ENCODE measurements around the gene ITGB5.

Gene ITGB5

DNA sequence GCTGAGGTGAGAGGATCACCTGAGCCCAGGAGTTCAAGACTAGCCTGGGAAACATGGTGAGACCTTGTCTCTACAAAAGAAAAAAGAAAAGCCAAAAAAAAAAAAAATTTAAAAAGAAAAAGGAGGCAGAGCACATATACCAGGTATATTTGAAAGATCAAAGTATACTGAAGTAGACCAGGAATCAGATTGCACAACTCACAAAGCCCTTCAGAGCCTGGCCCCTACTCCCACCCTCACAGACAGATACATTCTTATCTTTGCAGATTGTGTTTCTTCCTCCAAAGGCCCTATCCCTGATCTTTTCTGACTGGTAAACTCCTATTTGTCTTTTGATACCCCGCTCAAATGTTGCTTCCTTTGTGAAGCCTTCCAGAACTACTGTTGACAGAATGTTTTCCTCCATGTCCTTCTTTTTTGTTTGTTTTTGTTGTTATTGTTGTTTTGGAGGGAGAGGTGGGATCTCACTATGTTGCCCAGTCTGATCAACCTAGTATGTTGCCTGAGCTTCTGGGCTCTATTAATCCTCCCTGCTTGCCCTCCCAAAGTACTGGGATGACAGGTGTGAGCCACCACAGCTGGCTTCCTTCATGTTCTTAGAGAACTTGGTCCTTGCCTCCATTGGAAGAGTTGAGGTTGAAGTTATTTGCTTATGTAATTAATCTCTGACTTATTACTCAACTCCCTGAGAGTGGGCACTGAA is 9.8 kb upstream of the ITGB5 start:
- TF ChIP-seq EGR1 (IDR thresholded peaks at IDR 0.05) (no peak), CREB1 (IDR thresholded peaks at IDR 0.05; ENCODE audit: low read depth) (no peak), TCF12 (IDR thresholded peaks at IDR 0.05; ENCODE audit: low read depth) (no peak), ZBTB7A (IDR thresholded peaks at IDR 0.05; ENCODE audit: low read depth) (no peak), TEAD4 (IDR thresholded peaks at IDR 0.05) (no peak), TAF1 (IDR thresholded peaks at IDR 0.05; ENCODE audit: low read depth) (no peak), FOXM1 (IDR thresholded peaks at IDR 0.05; ENCODE audit: borderline replicate concordance, low read depth) (no peak), YY1 (IDR thresholded peaks at IDR 0.05; ENCODE audit: low read depth) (no peak), EP300 (IDR thresholded peaks at IDR 0.05; ENCODE audit: borderline replicate concordance) (no peak), RAD21 (IDR thresholded peaks at IDR 0.05; ENCODE audit: low read depth) (no peak), NFIC (IDR thresholded peaks at IDR 0.05) (no peak)
- TF ChIP-seq, protein P1, sequence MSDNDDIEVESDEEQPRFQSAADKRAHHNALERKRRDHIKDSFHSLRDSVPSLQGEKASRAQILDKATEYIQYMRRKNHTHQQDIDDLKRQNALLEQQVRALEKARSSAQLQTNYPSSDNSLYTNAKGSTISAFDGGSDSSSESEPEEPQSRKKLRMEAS (IDR thresholded peaks at IDR 0.05) = no peak
- TF ChIP-seq, protein P2, sequence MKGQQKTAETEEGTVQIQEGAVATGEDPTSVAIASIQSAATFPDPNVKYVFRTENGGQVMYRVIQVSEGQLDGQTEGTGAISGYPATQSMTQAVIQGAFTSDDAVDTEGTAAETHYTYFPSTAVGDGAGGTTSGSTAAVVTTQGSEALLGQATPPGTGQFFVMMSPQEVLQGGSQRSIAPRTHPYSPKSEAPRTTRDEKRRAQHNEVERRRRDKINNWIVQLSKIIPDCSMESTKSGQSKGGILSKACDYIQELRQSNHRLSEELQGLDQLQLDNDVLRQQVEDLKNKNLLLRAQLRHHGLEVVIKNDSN (IDR thresholded peaks at IDR 0.05) = no peak

DNA sequence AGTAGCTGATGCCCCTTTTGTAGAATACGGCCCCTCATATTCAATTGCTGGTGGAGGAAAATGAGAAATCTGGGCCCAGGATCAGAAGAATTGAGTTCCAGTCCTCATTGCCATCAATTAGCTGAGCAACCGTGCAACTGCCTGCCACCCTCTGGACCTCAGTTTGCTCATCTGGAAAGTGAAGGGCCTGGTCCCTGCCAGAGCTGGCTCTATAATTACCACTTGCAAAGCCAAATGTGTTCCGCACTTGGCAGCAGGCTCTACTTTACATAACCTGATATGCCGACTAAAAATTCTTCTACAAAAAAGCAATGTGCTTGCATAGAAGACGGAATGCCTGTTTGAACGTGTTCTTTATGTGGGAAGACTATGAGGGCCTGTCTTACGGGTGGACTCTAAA is 8.6 kb upstream of the ITGB5 start:
- TF ChIP-seq TAF1 (IDR thresholded peaks at IDR 0.05; ENCODE audit: low read depth) = no peak
- TF ChIP-seq YY1 (IDR thresholded peaks at IDR 0.05; ENCODE audit: low read depth) = no peak
- TF ChIP-seq, protein P2 (IDR thresholded peaks at IDR 0.05) = no peak

DNA sequence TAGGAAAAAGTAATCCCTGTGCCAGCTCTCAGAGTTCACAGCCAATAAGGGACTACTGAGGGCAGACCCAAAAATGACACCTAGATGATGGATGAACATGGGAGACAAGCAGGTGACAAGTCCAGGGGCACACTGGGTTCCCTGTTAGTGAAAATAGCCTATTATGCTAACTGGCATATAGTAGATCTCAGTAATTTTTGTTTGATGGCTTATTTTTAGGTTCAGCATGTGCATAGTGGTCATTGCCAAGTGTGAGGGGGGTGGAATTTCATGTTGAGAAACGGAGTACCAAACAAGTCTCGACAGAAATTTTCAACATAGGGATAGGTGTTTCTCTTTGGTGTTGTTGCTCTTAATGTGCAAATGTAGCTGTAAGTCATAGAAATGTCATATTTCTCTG is 6.4 kb upstream of the ITGB5 start:
- TF ChIP-seq EP300 (IDR thresholded peaks at IDR 0.05; ENCODE audit: borderline replicate concordance) = no peak
- no peak for TF ChIP-seq YY1 (IDR thresholded peaks at IDR 0.05; ENCODE audit: low read depth)
- no peak for TF ChIP-seq CEBPB (IDR thresholded peaks at IDR 0.05)
- no peak for TF ChIP-seq TCF12 (IDR thresholded peaks at IDR 0.05; ENCODE audit: low read depth)
- TF ChIP-seq, protein P1 (IDR thresholded peaks at IDR 0.05) = no peak
- TF ChIP-seq TAF1 (IDR thresholded peaks at IDR 0.05; ENCODE audit: low read depth) = no peak
- TF ChIP-seq TEAD4 (IDR thresholded peaks at IDR 0.05) = no peak
- TF ChIP-seq FOXM1 (IDR thresholded peaks at IDR 0.05; ENCODE audit: borderline replicate concordance, low read depth) = no peak
- no peak for TF ChIP-seq EGR1 (IDR thresholded peaks at IDR 0.05)
- TF ChIP-seq, protein P2 (IDR thresholded peaks at IDR 0.05) = no peak
- TF ChIP-seq NFIC (IDR thresholded peaks at IDR 0.05) = no peak
- no peak for TF ChIP-seq ZBTB7A (IDR thresholded peaks at IDR 0.05; ENCODE audit: low read depth)
- TF ChIP-seq RAD21 (IDR thresholded peaks at IDR 0.05; ENCODE audit: low read depth) = no peak

DNA sequence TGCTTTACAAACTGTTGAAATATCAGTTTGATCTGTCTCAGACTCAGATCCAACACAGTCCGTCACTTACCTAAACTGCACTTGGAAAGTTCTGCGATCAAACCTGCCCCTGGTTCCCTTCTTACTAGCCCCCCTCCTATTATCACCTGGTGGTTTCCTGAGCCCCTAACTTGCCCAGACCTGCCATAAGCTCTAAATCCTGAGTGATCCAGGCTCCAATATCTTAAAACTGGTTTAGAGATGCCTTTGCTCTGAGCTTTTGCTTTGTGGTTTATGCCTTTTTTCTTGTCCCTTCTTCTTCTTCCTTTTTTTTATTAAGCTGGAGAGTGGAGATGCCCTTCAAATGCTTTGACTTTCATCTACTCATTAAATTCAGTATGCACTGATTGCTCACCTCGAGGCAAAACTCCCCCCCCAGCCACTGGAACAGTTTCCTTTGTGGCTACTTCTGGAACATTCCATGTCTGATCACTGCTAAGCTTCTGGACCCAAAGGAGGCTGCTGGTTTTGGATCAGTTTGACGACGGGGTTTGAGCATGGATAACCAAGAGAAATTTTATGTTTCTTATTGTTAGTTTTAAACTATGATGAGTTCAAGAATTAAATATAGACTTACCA is 3.5 kb upstream of the ITGB5 start:
- TF ChIP-seq TAF1 (IDR thresholded peaks at IDR 0.05; ENCODE audit: low read depth) (no peak), RAD21 (IDR thresholded peaks at IDR 0.05; ENCODE audit: low read depth) (no peak), FOXM1 (IDR thresholded peaks at IDR 0.05; ENCODE audit: borderline replicate concordance, low read depth) (no peak), EGR1 (IDR thresholded peaks at IDR 0.05) (no peak), CEBPB (IDR thresholded peaks at IDR 0.05) (no peak), ZBTB7A (IDR thresholded peaks at IDR 0.05; ENCODE audit: low read depth) (no peak), TEAD4 (IDR thresholded peaks at IDR 0.05) (no peak), NFIC (IDR thresholded peaks at IDR 0.05) (no peak), EP300 (IDR thresholded peaks at IDR 0.05; ENCODE audit: borderline replicate concordance) (no peak), YY1 (IDR thresholded peaks at IDR 0.05; ENCODE audit: low read depth) (no peak), CREB1 (IDR thresholded peaks at IDR 0.05; ENCODE audit: low read depth) (no peak), TCF12 (IDR thresholded peaks at IDR 0.05; ENCODE audit: low read depth) (no peak)
- TF ChIP-seq, protein P1 (IDR thresholded peaks at IDR 0.05) = no peak
- TF ChIP-seq, protein P3, sequence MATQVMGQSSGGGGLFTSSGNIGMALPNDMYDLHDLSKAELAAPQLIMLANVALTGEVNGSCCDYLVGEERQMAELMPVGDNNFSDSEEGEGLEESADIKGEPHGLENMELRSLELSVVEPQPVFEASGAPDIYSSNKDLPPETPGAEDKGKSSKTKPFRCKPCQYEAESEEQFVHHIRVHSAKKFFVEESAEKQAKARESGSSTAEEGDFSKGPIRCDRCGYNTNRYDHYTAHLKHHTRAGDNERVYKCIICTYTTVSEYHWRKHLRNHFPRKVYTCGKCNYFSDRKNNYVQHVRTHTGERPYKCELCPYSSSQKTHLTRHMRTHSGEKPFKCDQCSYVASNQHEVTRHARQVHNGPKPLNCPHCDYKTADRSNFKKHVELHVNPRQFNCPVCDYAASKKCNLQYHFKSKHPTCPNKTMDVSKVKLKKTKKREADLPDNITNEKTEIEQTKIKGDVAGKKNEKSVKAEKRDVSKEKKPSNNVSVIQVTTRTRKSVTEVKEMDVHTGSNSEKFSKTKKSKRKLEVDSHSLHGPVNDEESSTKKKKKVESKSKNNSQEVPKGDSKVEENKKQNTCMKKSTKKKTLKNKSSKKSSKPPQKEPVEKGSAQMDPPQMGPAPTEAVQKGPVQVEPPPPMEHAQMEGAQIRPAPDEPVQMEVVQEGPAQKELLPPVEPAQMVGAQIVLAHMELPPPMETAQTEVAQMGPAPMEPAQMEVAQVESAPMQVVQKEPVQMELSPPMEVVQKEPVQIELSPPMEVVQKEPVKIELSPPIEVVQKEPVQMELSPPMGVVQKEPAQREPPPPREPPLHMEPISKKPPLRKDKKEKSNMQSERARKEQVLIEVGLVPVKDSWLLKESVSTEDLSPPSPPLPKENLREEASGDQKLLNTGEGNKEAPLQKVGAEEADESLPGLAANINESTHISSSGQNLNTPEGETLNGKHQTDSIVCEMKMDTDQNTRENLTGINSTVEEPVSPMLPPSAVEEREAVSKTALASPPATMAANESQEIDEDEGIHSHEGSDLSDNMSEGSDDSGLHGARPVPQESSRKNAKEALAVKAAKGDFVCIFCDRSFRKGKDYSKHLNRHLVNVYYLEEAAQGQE (IDR thresholded peaks at IDR 0.05; ENCODE audit: low read depth) = no peak
- TF ChIP-seq, protein P2 (IDR thresholded peaks at IDR 0.05) = no peak

DNA sequence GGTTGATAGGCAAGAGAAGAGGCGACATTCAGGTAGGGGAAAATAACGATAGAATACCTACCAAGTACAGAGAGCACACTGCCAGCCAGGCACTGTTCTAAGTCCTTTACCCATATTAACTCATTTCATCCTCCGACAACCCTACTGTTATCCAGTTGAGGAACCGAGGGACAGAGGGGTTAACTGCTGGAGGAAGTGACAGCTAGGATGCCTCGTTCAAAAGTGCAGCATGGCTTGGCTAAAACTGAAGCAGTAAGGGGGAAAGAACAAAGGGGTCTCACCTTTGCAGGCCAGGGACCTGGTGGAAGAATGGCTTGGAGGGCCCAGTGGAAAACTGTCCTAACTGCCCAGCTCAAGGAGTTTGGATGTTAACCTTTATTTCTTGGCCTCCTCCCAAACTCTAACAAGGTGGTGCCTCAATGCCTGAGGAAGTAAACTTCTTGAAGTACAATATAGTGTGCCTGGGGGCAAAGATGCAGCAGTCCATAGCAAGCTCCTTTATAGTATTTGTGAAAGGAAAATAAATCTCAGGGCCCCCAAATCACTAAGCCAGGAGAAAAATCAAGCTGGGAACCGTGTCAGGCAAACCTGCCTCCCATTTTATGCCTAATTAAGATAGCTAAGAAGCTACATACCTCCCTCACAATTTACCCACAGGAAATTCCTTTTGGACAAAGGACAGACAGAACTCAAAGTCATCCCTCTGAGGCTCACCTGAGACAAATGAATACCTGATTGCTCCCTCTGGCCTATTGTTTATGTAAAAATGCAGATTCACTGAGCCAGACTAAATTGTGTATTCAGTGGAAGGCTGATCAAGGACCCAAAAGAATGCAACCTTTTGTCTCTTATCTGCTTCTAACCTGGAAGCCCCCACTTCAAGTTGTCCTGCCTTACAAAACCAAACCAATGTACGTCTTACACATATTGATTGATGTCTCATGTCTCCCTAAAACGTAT is 1.6 kb upstream of the ITGB5 start:
- TF ChIP-seq, protein P2 (IDR thresholded peaks at IDR 0.05) = no peak
- TF ChIP-seq YY1 (IDR thresholded peaks at IDR 0.05; ENCODE audit: low read depth) (no peak), RAD21 (IDR thresholded peaks at IDR 0.05; ENCODE audit: low read depth) (no peak), TCF12 (IDR thresholded peaks at IDR 0.05; ENCODE audit: low read depth) (no peak), EGR1 (IDR thresholded peaks at IDR 0.05) (no peak), CREB1 (IDR thresholded peaks at IDR 0.05; ENCODE audit: low read depth) (no peak), CEBPB (IDR thresholded peaks at IDR 0.05) (no peak), EP300 (IDR thresholded peaks at IDR 0.05; ENCODE audit: borderline replicate concordance) (no peak), FOXM1 (IDR thresholded peaks at IDR 0.05; ENCODE audit: borderline replicate concordance, low read depth) (no peak), ZBTB7A (IDR thresholded peaks at IDR 0.05; ENCODE audit: low read depth) (no peak), TAF1 (IDR thresholded peaks at IDR 0.05; ENCODE audit: low read depth) (no peak), NFIC (IDR thresholded peaks at IDR 0.05) (no peak), TEAD4 (IDR thresholded peaks at IDR 0.05) (no peak)
- TF ChIP-seq, protein P1 (IDR thresholded peaks at IDR 0.05) = no peak
- TF ChIP-seq, protein P3 (IDR thresholded peaks at IDR 0.05; ENCODE audit: low read depth) = no peak

Measured in Ishikawa (cell line).